NOMO-1 (cell line): ENCODE data around the gene OR1S2.
"Not testable (repeated sequence)": the region's sequence is repeated elsewhere in the genome, so short reads cannot be mapped to it uniquely, and the experiment has no call there.

Experiments used
- DNase-seq, 2 experiments: peaks; one replicate each; lab custom pipeline; 2025; ENCODE audit not compliant: unreplicated experiment in 2 of 2; lab: John Stamatoyannopoulos, UW

OR1S2 gene, protein sequence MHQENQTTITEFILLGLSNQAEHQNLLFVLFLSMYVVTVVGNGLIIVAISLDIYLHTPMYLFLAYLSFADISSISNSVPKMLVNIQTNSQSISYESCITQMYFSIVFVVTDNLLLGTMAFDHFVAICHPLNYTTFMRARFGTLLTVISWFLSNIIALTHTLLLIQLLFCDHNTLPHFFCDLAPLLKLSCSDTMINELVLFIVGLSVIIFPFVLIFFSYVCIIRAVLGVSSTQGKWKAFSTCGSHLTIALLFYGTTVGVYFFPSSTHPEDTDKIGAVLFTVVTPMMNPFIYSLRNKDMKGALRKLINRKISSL

DNA sequence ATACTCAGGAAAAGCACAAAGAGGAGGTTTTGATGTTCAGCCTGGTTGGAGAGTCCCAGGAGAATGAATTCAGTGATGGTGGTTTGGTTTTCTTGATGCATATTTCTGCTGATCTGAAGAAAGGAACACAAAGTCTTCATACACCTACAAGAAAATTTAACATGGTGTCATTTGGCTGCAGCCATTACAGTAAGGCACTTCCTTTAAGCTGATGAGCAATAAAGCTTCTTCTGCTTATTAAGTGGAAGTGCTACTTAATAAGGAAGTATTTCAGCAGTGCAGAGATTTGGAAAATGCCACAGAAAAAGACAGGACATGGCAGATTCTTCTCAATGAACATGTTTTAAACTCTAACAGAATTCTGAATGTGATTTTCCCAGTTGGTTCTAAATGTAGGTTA is at the start of gene OR1S2:
TSS of gene OR1S2 (minus strand) at position 101 of the 400 bp plus-strand sequence. CDS start at position 101, 0 bp downstream.
- DNase-seq = no peak

DNA sequence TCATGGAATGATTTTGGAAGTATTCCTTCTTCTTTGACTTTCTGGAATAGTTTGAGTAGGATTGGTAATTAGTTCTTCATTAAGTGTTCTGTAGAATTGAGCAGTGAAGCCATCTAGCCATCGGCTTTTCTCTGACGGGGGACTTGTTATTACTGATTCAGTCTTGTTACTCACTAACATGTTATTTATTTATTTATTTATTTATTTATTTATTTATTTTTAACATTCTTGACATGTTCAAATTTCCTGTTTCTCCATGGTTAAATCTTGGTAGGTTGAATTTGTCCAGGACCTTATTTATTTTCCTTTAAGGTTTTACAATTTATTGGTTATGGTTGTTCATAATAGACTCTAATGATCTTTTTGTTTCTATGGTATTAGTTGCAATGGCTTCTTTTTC is 40.0 kb upstream of the OR1S2 start:
- DNase-seq = no peak

DNA sequence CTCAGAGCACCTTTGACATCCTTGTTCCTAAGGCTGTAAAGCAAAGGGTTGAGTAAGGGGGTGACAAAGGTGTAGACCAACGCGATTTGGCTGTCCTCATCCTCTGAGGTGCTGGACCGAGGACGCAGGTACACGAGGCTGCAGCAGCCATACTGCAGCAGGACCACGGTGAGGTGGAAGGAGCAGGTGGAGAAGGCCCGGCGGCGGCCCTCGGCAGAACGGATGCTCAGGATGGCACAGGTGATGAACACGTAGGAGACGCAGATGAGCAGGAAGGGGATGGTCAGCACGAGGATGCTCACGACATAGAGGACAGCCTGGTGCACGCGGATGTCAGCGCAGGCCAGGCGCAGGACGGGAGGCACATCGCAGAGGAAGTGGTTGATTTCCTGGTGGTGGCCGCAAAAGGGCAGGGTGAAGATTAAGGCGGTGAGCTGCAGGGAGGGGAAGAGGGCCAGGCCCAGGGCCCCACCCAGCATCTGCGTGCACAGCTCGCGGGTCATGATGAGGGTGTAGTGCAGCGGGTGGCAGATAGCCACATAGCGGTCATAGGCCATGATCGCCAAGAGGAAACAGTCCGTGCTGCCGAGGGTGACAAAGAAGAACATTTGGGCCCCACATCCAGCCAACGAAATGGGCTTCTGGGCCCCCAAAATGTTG is 24.1 kb upstream of the OR1S2 start:
- DNase-seq = no peak

DNA sequence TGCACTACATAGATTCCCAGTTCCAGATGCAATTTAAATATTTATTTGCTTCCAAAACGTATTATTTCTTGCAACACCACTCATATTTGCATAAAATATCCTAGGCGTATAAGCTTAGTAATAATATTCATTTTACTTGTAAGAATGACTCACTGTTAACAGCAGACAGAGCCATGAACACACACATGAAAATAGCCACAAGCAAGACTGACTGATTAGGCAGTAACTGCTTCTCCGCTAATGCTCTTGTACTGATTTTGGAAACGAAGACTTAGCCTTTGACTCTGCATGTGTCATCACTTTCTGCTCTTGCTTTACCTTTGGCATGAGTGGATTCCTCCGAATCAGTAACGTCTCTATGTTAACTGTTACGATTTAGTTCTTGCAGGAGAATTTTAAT is 18.8 kb upstream of the OR1S2 start:
- DNase-seq = no peak

DNA sequence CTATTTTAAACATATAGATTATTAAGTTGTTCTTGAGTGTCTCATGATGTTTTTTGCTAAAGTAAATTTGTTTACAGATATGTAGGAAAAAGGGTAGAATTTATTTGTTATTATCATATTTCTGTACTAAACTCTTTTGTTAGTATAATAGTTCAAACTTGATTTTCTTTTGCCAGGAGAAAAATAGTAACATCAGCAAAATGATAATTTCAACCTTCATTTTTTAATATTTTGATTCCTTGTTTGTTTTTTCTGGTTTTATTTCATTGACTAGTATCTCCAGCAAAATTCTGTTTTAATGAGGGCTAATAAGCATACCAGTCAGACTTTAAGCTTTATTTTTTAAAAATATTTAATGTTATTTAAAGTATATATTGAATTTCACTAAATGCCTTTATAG is 12.5 kb upstream of the OR1S2 start:
- no peak for DNase-seq

DNA sequence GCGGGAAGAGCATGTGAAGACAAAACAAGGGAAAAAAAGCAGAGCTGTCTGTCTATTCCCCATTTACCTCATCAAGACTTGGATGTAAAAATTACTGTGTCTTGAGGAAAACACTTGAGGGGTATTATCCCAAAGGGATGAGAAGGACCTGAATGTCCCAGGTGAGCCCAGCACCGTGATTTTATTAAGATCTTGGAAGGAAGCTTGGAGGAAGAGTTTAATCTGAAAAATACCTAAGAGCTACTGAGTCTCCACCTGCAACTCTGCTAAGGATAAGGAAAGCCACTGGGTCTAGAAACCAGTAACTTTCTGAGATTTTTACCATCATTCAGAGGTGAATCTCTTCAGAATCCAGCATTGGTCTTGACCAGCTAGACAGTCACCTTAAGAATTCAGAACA is 8.5 kb upstream of the OR1S2 start, which contains the start of gene OR1S1:
TSS of gene OR1S1 (plus strand) at position 301 of the 400 bp plus-strand sequence.
- not testable (repeated sequence) for DNase-seq

DNA sequence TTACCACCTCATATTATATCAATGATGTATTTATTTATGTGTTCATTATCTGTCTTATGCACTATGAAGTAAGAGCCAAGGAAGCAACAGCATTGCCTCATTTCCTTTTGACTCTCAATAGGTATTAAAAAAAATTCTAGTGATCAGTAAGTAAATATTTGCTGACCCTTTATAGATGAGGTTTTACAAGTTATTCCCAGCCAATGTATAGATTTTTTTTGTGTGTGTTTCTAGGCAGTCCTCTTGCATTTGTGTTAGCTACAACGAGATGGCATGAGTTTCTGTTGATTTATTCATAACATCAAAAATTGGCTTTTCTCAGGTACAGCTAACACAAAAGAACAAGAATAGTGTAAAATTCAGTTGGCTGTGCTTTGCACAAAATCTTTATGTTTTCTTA is 4.7 kb downstream of the OR1S2 start:
- no peak for DNase-seq

DNA sequence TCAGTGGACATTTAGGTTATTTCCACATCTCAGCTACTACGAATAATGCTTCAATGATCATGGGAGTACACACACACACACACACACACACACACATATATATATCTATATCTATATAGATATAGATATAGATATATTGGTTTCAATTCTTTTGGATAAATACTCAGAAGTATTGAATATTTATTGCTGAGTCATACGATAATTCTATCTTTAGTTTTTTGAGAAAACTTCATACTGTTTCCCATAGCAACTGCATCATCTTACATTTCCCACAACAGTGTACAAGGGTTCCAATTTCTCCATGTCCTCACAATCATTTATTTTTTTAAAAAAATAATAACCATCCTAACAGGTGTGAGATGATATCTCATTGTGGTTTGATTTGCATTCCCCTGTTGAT is 8.0 kb downstream of the OR1S2 start:
- no peak for DNase-seq

DNA sequence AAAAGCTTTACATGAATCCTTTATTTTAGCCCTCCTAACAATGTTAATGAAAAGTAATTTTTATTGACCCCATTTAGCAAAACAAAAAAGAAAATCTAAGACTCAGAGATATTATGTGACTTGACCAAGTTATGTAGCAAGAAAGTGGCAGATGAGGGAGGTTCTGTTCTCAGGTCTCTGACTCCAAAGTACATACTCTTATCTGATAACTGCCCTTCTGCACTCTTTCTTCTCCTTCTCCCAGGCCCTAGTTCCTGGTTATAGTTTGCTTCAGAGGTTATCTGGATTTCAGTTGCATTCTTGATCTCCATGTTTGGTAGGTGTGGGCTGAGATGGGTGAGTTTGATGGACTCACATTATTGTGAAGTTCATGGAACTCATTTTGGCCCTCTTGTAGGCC is 10.6 kb downstream of the OR1S2 start:
- DNase-seq = no peak

DNA sequence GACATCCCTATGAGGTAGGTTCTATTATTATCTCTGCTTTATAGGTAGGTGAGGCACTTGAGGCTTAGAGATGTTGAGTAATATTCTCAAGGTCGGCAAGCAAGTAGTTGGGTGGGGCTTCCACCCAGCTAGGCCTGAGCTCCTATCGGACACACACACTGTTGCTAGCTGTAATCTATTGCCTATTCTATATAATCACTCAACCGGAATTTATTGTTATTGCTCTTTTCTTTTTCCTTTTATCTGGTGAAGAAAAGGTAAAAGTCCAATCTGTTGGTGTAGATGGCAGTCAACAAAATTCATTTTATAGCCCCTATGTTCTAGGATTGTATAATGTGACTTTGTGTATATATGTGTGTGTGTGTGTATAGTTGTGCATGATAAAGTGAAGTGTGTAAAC is 11.7 kb downstream of the OR1S2 start:
- DNase-seq = no peak

DNA sequence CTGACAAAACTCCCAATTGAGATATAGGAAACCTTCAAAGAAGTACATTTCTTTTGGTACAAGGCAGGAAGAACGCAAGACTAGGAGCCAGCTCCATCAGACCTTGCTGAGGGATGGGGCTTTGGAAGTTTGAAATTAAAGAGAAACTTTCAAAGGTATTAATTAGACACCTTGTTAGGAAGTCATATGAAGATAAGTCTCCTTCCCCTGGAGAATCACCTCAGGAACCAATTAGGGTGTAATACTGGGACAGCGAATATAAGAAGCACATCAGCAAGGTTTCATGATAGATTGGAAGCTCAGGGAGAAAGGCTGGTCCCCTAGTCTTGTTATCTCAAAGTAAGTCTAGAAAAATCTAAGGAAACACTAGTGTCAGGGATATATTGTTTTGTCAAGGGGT is 15.2 kb downstream of the OR1S2 start, which contains the start of gene OR9Q2:
TSS of gene OR9Q2 (plus strand) at position 301 of the 400 bp plus-strand sequence. CDS start 1,421 bp downstream, outside the sequence.
- DNase-seq = no peak

DNA sequence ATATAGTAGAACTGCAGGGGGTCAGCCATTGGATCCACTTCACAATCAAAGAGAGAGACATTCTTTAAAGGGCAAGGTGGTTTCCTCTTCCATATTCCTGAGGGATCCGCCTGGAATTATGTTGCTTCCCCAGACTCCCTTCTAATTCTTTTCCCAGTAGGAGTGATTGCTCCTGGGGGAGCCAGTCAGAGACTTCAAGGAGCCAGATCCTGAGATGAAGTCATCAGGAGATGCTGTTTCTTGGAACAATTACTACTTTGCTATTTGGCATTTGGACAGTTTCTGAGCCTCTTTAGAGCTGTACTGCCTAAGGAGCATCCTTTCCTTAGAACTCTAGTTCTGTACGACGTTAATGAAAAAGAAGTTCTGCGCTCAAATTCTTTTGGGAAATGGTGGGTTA is 17.0 kb downstream of the OR1S2 start:
- DNase-seq = no peak

DNA sequence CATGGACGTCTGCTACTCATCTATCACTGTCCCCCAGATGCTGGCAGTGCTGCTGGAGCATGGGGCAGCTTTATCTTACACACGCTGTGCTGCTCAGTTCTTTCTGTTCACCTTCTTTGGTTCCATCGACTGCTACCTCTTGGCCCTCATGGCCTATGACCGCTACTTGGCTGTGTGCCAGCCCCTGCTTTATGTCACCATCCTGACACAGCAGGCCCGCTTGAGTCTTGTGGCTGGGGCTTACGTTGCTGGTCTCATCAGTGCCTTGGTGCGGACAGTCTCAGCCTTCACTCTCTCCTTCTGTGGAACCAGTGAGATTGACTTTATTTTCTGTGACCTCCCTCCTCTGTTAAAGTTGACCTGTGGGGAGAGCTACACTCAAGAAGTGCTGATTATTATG is 24.3 kb downstream of the OR1S2 start:
- DNase-seq = no peak

DNA sequence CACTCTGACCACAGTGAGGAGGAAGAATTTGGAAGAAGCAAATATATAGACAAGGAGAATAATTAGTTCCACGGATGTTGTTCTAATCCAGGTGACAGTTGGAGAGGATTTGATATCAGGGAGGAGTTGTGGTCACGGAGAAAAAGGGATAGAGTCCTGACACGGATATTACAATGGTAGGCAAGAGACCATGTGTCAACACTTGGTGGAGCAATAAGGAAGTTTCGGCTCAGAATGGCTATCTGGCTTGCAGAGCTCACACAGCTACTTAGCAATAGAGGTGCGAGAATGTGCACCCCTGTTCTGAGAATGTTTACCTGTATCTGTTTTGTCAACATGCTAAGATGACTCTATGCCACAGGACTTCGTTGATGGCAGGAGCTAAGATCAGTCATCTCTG is 25.5 kb downstream of the OR1S2 start:
- DNase-seq = no peak

DNA sequence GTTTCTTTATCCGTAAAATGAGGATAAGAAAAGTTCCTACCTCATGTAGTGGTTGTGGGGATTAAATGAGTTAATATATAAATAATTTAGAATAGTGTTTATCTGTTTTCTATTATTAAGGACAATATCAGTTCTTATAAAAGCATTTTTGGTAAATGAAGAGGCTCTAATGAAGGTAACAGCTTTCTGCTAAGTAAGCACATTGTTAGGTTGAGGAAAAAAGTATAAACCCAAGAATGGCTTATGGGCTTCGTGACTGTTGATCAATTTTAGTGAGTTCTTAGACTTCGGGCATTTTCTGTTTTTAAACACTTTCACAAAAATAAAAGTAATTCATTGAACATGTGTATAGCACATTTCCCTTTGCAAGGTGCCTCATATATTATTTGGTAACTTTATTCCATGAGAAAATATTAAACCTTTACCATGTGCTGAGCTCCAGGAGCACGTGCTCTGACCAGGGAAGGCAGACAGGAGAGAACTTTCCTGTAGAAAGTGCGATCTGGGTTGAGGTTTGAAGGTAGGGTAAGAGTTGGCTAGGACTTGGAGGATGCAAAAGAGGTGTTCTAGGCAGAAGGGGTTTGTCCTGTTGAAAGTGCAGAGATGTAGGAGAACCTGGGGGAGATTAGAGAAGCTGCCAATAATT is 26.4 kb downstream of the OR1S2 start:
- DNase-seq = no peak

DNA sequence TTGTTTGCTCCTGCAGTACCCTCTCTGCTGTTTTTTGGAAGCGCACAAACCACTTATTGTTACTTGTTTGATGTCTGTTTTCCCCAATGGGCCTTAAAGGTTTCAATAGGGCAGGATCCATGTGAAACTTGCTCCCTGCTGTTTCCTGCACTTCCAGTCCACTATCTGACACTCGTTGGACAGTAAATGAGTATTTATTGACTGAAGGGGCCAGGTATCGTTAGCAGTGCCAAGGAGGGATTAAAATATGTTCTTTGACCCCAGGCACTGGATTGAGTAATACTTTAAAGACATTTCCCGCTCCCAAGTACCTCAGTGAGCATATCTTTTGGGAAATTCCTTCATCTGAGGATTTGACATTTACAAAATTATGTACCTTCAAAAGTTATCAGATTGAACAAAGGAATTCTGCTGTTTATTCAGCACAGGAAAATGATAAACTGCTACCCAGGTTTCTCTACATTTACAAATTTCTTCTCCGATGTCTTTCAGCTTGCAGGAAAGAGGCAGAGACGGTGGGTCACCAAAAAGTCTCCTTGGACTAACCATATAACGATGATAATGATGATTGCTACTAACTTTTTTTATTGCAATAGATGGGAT is 38.3 kb downstream of the OR1S2 start:
- no peak for DNase-seq

DNA sequence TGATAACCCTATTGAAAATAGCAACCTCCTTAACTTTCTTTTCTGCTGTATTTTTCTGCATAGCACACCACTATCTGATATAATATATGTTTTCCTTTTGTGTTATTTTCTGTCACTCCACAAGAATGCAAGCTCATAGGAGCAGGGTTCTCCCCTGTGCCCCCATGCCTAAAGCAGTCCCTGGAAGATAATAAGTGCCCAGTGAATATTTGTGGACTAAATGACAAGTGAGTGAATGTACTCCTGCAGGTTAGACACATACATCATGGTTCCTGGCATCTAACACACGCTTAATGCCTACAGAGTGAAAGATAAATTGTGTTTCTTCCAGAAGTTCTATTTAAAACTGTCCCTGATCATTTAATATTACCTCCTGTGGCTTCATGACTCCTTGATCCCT is 39.0 kb downstream of the OR1S2 start:
- no peak for DNase-seq

DNA sequence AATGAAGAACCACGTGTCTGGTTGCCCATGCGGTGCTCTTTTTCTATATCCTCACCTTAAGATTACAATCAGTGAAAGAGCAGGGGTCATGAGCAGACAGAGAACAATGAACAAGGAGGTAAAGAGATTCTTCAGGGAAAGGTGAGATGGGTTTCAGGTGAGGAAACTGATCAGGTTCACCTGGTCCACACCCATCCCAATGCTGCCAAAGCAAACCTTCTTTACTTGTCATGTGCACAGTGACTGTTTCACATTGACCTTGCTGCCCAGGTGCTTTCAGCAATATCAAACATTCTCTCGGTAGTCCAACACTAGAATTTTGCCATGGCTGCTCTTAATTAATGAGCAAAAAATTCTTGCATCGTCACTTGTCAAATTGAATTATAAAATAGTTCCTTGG is 39.6 kb downstream of the OR1S2 start:
- DNase-seq = no peak
